ENCODE results near the gene FLII. TPM values are rescaled to one million over a fixed set of nuclear protein-coding genes. Genes with fewer than 3 reads are reported as not detected.

The FLII gene
- total and polyA plus RNA-seq, 12 donors = 207 to 469 (median 292) TPM

DNA sequence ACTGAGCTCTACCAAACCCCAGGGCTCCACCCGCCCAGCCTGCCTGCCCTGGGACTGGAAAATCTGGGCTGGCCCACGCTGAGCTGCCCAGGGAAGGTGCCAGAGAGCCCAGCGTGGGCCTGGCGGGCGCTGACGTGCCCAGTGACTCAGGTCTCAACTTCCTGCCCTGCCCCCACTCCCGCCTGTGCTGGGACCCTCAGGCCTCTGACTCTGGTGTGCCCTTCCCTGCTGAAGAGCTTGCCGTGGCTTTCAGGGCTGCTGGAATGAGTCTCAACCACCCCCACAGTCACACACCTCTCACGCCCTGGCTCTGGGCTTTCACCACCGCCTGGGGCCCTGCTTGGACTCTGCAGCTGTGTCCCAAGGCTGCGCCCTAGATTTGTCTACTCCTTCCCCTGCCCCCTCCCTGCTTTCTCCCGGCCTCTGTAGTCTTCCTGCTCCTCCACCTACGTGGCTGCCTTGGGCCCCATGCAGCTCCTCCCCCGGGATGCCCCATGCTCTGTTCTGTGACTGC lies 22.7 kb downstream of the FLII start:
- no peak for ATAC-seq
- intact Hi-C loops (cut with DNase I) = no loop called here
- 80 to 82% methylated on average over 14 of the region's 14 CpGs for WGBS, 2 donors
- H3K9me3 ChIP-seq = no peaks in the 10 kb centered on the region
- TF ChIP-seq, protein P1, sequence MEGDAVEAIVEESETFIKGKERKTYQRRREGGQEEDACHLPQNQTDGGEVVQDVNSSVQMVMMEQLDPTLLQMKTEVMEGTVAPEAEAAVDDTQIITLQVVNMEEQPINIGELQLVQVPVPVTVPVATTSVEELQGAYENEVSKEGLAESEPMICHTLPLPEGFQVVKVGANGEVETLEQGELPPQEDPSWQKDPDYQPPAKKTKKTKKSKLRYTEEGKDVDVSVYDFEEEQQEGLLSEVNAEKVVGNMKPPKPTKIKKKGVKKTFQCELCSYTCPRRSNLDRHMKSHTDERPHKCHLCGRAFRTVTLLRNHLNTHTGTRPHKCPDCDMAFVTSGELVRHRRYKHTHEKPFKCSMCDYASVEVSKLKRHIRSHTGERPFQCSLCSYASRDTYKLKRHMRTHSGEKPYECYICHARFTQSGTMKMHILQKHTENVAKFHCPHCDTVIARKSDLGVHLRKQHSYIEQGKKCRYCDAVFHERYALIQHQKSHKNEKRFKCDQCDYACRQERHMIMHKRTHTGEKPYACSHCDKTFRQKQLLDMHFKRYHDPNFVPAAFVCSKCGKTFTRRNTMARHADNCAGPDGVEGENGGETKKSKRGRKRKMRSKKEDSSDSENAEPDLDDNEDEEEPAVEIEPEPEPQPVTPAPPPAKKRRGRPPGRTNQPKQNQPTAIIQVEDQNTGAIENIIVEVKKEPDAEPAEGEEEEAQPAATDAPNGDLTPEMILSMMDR (IDR thresholded peaks at IDR 0.05) = no peak
- no peak overlapping the region for H3K27ac ChIP-seq
- peaks cover 0 to 86% (median 4%) of the 10 kb centered on the region in 9 donors for H3K36me3 ChIP-seq
- H3K4me1 ChIP-seq = peaks cover 0 to 5% (median 0%) of the 10 kb centered on the region in 9 donors
- no peak overlapping the region for H3K4me3 ChIP-seq
- no peaks in the 10 kb centered on the region for H3K27me3 ChIP-seq
- no peak for DNase-seq

DNA sequence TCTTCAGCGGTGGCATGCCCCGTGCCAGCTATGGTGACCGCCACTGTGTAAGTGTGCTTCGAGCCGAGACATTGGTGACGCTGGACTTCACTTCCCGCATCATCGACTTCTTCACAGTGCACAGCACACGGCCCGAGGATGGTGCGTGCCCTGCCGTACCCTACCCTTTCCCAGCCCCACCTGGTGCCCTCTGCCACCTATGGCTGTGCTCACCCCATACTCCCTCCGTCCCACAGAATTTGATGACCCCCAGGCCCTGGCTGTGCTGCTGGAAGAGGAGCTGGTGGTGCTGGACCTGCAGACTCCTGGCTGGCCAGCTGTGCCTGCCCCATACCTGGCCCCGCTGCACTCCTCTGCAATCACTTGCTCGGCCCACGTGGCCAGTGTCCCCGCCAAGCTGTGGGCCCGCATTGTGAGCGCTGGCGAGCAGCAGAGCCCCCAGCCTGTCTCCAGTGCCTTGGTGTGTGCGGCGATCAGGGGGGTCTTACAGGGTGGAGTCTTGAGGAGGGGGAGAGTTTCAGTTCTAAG lies 23.6 kb downstream of the FLII start:
- no peak for DNase-seq

DNA sequence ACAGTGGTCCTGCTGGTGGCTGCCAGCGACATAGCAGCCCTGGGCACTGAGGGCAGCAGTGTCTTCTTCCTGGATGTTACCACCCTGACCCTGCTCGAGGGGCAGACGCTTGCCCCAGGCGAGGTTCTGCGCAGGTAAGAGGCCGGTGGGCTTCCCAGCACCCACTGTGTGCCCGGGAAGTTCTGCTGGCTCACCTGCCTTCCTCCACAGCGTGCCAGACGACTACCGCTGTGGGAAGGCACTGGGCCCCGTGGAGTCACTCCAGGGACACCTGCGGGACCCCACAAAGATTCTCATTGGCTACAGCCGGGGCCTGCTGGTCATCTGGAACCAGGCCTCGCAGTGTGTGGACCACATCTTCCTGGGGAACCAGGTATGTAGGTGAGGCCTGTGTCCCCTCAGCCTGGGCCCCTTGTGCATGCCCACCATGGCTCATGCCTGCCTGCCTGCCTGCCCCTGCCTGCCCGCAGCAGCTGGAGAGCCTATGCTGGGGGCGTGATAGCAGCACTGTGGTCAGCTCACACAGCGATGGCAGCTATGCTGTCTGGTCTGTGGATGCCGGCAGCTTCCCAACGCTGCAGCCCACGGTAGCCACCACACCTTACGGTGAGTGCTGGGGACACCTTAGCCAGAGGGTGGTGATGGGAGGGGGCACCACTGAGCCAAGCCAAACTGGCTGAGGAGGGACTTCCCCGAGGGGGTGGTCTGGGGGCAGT lies 24.6 kb downstream of the FLII start:
- no peaks in the 10 kb centered on the region for H3K9me3 ChIP-seq
- WGBS, 2 donors = 92 to 95% methylated on average over 22 of the region's 22 CpGs
- no peaks in the 10 kb centered on the region for H3K27me3 ChIP-seq
- no peak for DNase-seq
- H3K36me3 ChIP-seq = peaks cover 0 to 71% (median 4%) of the 10 kb centered on the region in 9 donors
- ATAC-seq = no peak
- TF ChIP-seq, protein P1 (IDR thresholded peaks at IDR 0.05) = no peak
- no peak overlapping the region for H3K4me3 ChIP-seq
- no peaks in the 10 kb centered on the region for H3K4me1 ChIP-seq
- intact Hi-C loops (cut with DNase I) = no loop called here
- no peak overlapping the region for H3K27ac ChIP-seq

More for the DNA sequence above, 23.6 kb downstream of the FLII start:
- peaks cover 0 to 5% (median 0%) of the 10 kb centered on the region in 9 donors for H3K4me1 ChIP-seq
- H3K36me3 ChIP-seq = peaks cover 0 to 78% (median 4%) of the 10 kb centered on the region in 9 donors
- H3K27me3 ChIP-seq = no peaks in the 10 kb centered on the region
- 95 to 97% methylated on average over 22 of the region's 22 CpGs for WGBS, 2 donors
- H3K27ac ChIP-seq = no peak overlapping the region
- no peak for ATAC-seq
- no peaks in the 10 kb centered on the region for H3K9me3 ChIP-seq
- TF ChIP-seq, protein P1 (IDR thresholded peaks at IDR 0.05) = no peak
- no peak overlapping the region for H3K4me3 ChIP-seq
- intact Hi-C loops (cut with DNase I) = no loop called here

DNA sequence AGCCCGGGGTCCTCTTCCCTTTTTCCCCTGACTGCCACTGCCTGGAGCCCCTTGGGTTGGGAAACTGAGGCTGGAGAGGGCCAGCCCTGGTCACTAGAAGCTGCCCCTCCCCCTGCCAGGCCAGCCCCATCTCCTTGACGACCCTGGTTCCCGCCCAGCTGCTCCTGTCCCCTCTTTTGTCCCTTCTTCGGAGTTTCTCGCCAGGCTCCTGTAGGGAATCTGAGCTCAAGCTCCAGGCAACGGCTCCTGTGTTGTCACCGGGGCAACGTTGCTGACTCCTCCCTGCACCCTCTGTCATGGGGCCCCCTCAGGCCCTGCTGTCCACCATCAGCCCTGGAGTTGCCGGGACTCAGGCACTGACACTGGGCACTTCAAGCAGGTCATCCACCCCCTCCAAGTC lies 27.4 kb downstream of the FLII start:
- TF ChIP-seq, protein P1 (IDR thresholded peaks at IDR 0.05) = no peak
- intact Hi-C loops (cut with DNase I) = no loop called here
- no peak overlapping the region for H3K4me3 ChIP-seq
- DNase-seq (no peak), ATAC-seq (no peak)
- H3K9me3 ChIP-seq = no peaks in the 10 kb centered on the region
- H3K36me3 ChIP-seq = peaks cover 0 to 43% (median 4%) of the 10 kb centered on the region in 9 donors
- peaks cover 4 to 10% (median 9%) of the 10 kb centered on the region in 9 donors for H3K4me1 ChIP-seq
- H3K27me3 ChIP-seq = no peaks in the 10 kb centered on the region
- no peak overlapping the region for H3K27ac ChIP-seq
- WGBS, 2 donors = 72 to 74% methylated on average over 9 of the region's 9 CpGs
